Thoracic aorta endothelial cell (primary cell): ENCODE measurements around the gene SARS2. TPM values are rescaled to one million over a fixed set of nuclear protein-coding genes. Genes with fewer than 3 reads are reported as not detected.

Source experiments
- total RNA-seq: library from RNA; depleted of rRNA; stranded (reverse); fragments of >200 nt; gene quantifications from 2 replicates; pipeline ENCODE4 v1.2.3, GENCODE V29; 2012

SARS2 gene
- 14.1 and 24.6 TPM in 2 replicates for total RNA-seq

GRCh38 chr19:38929929-38930775 is at the start of gene SARS2:
Gene SARS2 (minus strand): TSS chr19:38930763. CDS start chr19:38930736, 27 bp downstream.

GRCh38 chr19:38975214-38975860 is 44.8 kb upstream of the SARS2 start, which contains the start of gene FBXO17:
Gene FBXO17 (minus strand): TSS chr19:38975742. CDS start chr19:38950319, 25,423 bp downstream.

GRCh38 chr19:38930776-38931520 is 385 bp upstream of the SARS2 start, which contains the start of gene MRPS12:
Gene MRPS12 (plus strand): TSS chr19:38930944. CDS start chr19:38931295, 351 bp downstream.

GRCh38 chr19:38899447-38900201 is 30.9 kb downstream of the SARS2 start, which contains the start of the genes NFKBIB and SIRT2:
Gene NFKBIB (plus strand): TSS chr19:38899969. CDS start chr19:38900033, 64 bp downstream.
Gene SIRT2 (minus strand): TSS chr19:38899618. CDS start chr19:38899521, 97 bp downstream.

GRCh38 chr19:38877781-38878574 is 52.6 kb downstream of the SARS2 start, which contains the start of gene RINL:
Gene RINL (minus strand): TSS chr19:38878275. CDS start chr19:38876742, 1,533 bp downstream.

Other genes with a start within 250 kb of the SARS2 start
- gene CAPN12, start 186.3 kb downstream of the SARS2 start, total RNA-seq, result 0.29 TPM in 1 of 2 replicates, not detected in the other
- gene LGALS7, start 157.2 kb downstream of the SARS2 start, total RNA-seq, result not detected in 2 replicates
- not detected in 2 replicates for gene LGALS7B, start 141.6 kb downstream of the SARS2 start, total RNA-seq
- gene LGALS4, start 117.8 kb downstream of the SARS2 start, total RNA-seq, result 0.13 TPM in 1 of 2 replicates, not detected in the other
- gene ECH1, start 99.0 kb downstream of the SARS2 start, total RNA-seq, result 26.6 and 32.7 TPM in 2 replicates
- 338 and 397 TPM in 2 replicates for gene HNRNPL, start 80.8 kb downstream of the SARS2 start, total RNA-seq
- gene RINL, start 52.5 kb downstream of the SARS2 start, total RNA-seq, result 8.0 and 12.7 TPM in 2 replicates
- gene SIRT2, start 31.1 kb downstream of the SARS2 start, total RNA-seq, result 57.9 and 64.1 TPM in 2 replicates
- 16.5 and 17.9 TPM in 2 replicates for gene NFKBIB, start 30.8 kb downstream of the SARS2 start, total RNA-seq
- gene CCER2, start 18.6 kb downstream of the SARS2 start, total RNA-seq, result not detected in 2 replicates
- 32.4 and 39.1 TPM in 2 replicates for gene MRPS12, start 181 bp upstream of the SARS2 start, total RNA-seq
- 13.8 and 24.1 TPM in 2 replicates for gene FBXO17, start 45.0 kb upstream of the SARS2 start, total RNA-seq
- gene FBXO27, start 101.8 kb upstream of the SARS2 start, total RNA-seq, result 1.7 and 2.4 TPM in 2 replicates
- 0.07 and 0.27 TPM in 2 replicates for gene ACP7, start 153.6 kb upstream of the SARS2 start, total RNA-seq
- gene PAK4, start 195.0 kb upstream of the SARS2 start, total RNA-seq, result 13.7 and 19.0 TPM in 2 replicates